ENCODE data around the gene PEAR1. TPM values are rescaled to one million over a fixed set of nuclear protein-coding genes. Genes with fewer than 3 reads are reported as not detected.

Gene PEAR1
- total RNA-seq, 3 donors from 2014 or later = 2.3 to 7.2 (median 4.6) TPM

DNA sequence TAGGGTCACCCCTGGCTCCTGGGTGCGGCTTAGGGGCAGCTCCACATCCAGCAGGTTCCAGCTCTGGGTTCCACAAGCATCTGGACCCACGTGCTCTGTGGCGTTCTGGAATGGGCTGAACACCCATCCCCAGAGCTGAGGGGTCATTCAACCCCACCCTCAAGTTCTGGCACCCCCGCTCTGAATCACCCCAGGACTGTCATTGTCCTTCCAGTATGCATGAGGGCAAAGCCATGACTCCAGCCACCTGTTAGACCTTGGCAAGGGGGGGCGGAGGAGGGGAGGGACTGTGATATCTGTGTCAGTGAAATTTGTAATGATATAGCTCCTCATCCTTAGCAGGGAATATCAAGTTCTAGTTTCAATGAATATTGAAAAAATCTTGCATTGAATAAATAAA is 46.9 kb upstream of the PEAR1 start:
- no peak for ATAC-seq
- intact Hi-C loops (cut with DNase I, micrococcal nuclease) = no loop called here
- TF ChIP-seq, protein P1, sequence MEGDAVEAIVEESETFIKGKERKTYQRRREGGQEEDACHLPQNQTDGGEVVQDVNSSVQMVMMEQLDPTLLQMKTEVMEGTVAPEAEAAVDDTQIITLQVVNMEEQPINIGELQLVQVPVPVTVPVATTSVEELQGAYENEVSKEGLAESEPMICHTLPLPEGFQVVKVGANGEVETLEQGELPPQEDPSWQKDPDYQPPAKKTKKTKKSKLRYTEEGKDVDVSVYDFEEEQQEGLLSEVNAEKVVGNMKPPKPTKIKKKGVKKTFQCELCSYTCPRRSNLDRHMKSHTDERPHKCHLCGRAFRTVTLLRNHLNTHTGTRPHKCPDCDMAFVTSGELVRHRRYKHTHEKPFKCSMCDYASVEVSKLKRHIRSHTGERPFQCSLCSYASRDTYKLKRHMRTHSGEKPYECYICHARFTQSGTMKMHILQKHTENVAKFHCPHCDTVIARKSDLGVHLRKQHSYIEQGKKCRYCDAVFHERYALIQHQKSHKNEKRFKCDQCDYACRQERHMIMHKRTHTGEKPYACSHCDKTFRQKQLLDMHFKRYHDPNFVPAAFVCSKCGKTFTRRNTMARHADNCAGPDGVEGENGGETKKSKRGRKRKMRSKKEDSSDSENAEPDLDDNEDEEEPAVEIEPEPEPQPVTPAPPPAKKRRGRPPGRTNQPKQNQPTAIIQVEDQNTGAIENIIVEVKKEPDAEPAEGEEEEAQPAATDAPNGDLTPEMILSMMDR (IDR thresholded peaks at IDR 0.05) = no peak
- no peaks in the 10 kb centered on the region for H3K4me1 ChIP-seq (ENCODE audit: low read depth)
- no peak for DNase-seq
- H3K9me3 ChIP-seq = no peaks in the 10 kb centered on the region
- no peak overlapping the region for H3K4me3 ChIP-seq
- no peaks in the 10 kb centered on the region for H3K36me3 ChIP-seq (ENCODE audit: low read depth)

DNA sequence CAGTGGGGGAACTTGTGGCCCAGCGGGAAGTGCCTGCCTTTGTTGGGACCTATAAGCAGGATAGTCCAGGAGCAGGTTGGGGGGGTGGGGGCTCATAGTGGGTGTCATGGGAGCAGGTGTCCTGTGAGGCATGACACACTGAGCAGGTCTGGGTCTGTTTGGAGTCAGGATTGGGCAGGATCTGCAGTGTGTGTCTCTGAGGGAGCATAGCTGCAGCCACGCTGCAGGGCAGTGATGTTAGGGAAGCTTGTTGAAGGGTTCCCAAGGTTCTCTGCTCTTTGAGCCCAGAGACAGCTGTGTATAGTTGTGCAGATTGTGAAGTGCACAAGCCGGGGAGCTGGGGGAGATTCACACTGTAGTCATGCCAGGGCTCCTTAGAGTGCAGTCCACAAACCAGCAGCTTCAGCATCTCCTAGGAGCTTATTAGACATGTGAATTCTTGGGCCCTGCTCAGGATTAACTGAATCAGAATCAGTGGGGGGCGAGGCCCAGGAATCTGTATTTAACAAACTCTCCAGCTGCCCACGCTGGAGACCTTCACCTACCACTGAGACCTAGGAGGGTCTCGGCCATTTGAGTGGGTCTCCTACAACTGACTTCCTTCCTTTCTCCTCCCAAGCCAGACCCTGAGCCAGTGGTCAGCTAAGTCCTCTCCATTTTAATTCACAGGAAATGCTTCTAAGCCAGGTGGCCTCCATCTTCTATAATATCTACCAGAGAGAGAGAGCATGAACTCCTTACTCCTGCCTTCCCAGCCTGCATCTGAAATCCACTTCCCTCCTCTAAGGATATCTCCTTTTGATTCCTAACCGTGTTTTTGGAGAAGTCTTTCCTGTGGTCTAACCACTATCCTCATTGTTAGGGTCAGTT is 45.7 kb upstream of the PEAR1 start:
- no peak for ATAC-seq
- TF ChIP-seq, protein P1 (IDR thresholded peaks at IDR 0.05) = no peak
- no peak overlapping the region for H3K4me3 ChIP-seq
- intact Hi-C loops (cut with DNase I, micrococcal nuclease) = no loop called here
- no peaks in the 10 kb centered on the region for H3K4me1 ChIP-seq (ENCODE audit: low read depth)
- H3K36me3 ChIP-seq (ENCODE audit: low read depth) = no peaks in the 10 kb centered on the region
- no peaks in the 10 kb centered on the region for H3K9me3 ChIP-seq
- no peak for DNase-seq

DNA sequence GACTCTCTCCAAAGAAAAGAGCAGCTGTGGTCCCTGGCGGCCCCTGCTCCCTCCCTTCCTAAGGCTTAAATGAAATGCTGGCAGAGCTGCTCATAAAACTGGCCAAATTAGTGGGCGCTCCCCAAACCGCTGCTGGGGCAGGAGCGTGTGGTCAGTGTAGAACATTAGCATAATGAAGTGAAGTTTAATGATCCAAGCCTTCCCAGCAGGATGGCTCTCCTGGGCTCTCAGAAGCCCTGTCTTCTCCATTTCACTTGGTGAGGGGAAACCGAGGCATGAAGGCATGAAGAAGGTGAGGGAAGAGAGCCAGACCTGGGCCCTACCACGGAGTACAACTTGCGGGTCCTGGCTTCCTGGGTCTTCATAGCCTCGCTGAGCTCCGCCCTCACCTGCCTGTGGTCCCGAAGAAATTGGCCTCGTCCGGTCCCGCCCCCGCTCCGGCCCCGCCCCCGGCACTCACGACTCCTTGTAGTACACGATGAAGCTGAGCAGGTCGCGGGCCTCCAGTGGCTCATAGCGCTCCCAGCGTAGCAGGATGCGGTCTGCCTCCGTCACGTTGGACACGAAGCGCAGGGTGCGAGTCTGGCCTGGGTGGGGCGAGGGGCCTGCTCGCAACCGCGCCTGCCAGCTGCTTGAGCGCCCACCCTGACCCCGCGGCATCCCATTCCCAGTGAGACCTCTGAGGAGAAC is 44.9 kb upstream of the PEAR1 start:
- TF ChIP-seq, protein P1 (IDR thresholded peaks at IDR 0.05) = no peak
- ATAC-seq (peak; percentile 70), DNase-seq (peak; percentile 71 to 85 (median 77))
- H3K4me3 ChIP-seq = no peak overlapping the region
- no peaks in the 10 kb centered on the region for H3K9me3 ChIP-seq
- no peaks in the 10 kb centered on the region for H3K36me3 ChIP-seq (ENCODE audit: low read depth)
- no peaks in the 10 kb centered on the region for H3K4me1 ChIP-seq (ENCODE audit: low read depth)
- intact Hi-C loops (cut with DNase I, micrococcal nuclease) = no loop called here

DNA sequence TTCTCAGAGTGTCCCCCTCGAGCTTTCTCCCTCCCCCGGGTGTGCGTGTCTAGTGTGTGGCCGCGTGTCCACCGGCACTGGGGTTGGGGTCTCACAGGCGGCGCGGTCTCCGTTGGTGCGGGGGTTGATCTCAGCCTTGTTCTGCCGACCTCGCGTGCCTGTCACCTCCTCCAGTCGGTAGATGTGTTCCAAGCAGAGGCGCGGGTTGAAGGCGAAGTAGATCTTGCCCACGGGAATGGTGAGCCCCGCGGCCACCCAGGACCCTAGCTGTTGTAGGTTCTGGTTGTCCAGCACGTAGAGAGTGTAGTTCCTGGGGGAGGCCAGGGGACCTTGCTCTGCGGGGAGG is 44.4 kb upstream of the PEAR1 start:
- H3K4me3 ChIP-seq = no peak overlapping the region
- intact Hi-C loops (cut with DNase I, micrococcal nuclease) = no loop called here
- no peak for DNase-seq
- TF ChIP-seq, protein P1 (IDR thresholded peaks at IDR 0.05) = no peak
- H3K36me3 ChIP-seq (ENCODE audit: low read depth) = no peaks in the 10 kb centered on the region
- H3K9me3 ChIP-seq = no peaks in the 10 kb centered on the region
- no peaks in the 10 kb centered on the region for H3K4me1 ChIP-seq (ENCODE audit: low read depth)
- no peak for ATAC-seq

DNA sequence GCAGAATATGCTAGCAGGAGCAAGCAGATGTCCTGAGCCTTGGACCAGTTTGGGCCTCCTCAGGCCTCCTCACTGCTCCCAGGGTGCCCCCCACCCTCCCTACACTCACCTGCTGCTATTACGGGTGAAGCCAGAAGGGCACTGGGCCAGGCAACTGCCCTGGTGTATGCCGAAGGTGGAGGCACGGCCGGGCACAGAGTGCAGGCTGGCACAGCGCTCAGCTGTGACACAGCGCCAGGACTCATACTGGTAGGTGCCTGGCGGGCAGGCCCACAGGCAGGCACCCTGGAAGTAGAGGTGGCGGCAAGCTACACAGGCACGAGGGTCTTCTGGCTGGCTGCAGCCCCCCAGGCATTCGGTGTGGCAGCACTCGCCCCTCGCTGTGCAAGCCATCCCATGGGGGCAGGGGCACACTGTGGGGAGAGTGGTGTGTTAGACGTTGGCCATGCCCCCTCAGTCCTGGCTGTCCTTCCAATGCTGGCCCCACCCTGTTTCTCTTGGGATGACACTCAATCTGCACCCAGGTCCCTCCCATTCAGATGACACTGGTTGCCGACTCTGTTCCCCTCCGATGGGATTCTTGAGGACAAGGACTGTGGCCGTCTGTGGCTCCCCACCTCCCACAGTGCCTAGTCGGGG is 41.6 kb upstream of the PEAR1 start:
- H3K36me3 ChIP-seq (ENCODE audit: low read depth) = no peaks in the 10 kb centered on the region
- no peak overlapping the region for H3K4me3 ChIP-seq
- intact Hi-C loops (cut with DNase I, micrococcal nuclease) = no loop called here
- H3K9me3 ChIP-seq = no peaks in the 10 kb centered on the region
- TF ChIP-seq, protein P1 (IDR thresholded peaks at IDR 0.05) = no peak
- no peak for DNase-seq
- ATAC-seq = peak; percentile 45
- H3K4me1 ChIP-seq (ENCODE audit: low read depth) = no peaks in the 10 kb centered on the region

Measured in mucosa of descending colon (tissue), 3 donors.